Measurements from ENCODE around the gene AFAP1L1.

The AFAP1L1 gene

DNA sequence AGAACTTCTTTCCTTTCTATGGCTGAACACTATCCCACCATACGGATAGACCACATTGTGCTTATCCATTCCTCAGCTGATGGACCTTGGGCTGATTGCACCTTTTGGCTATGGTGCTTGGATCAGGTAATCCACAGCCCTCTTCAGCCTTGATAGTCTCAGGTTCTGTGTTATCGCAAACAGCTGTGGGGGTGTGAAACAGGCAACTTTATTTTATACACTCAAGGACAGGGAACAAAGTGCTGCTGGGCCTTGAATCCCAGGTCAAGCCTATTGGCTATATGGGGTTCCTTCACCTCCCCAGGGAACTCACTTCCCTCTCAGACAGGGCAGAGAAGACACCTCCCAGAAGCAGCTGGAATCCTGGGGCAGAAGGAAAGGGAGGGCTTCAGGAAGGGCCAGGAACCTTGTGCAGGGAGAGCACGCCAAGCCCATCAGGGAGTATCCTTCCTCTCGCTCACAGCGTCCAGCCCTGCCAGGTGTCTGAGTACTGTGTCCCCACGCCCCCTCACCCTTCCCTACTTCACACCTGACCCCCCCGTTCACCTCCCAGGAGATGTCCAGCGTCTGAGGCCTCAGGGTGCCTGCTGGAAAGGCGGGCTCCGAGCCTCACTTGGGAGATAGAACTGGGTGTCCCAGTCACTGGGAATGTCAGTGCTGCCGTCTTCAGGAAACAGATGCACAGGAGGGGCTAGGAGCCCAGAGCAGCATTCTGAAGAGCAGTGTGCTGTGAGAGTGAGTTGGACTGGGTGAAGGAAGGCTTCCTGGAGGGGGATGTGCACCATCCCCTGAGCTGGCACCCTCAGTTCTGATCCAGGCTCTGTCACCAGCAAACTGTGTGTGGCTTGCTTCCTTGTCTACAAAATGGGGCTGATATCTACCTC lies 32.8 kb downstream of the AFAP1L1 start:
- H3K9me3 ChIP-seq (ENCODE audit: control insufficient read depth in 5 of 5, low read length in 5 of 5), result no peaks in the 10 kb centered on the region
- H3K4me1 ChIP-seq (ENCODE audit: control insufficient read depth in 5 of 5, insufficient read depth in 5 of 5, low read length in 5 of 5), result peaks cover 5 to 75% (median 27%) of the 10 kb centered on the region in 5 donors
- H3K36me3 ChIP-seq (ENCODE audit: control insufficient read depth in 5 of 5, insufficient read depth in 5 of 5, low read length in 5 of 5), result peaks cover 6 to 39% (median 32%) of the 10 kb centered on the region in 5 donors
- H3K4me3 ChIP-seq (ENCODE audit: low read depth in 1 of 5, low read length in 5 of 5), result no peak overlapping the region
- H3K27ac ChIP-seq (ENCODE audit: low read depth, low read length), result peak overlapping the region; percentile 52
- no peaks in the 10 kb centered on the region for H3K27me3 ChIP-seq (ENCODE audit: control insufficient read depth in 5 of 5, insufficient read depth in 4 of 5, low read length in 5 of 5)
- no peak overlapping the region for H3K9ac ChIP-seq (ENCODE audit: low read length in 5 of 5)

- Histone ChIP-seq H3K4me1 (ENCODE audit: control insufficient read depth in 5 of 5, insufficient read depth in 5 of 5, low read length in 5 of 5) (peaks cover 0 to 47% (median 12%) of the 10 kb centered on the region in 5 donors), H3K9me3 (ENCODE audit: control insufficient read depth in 5 of 5, low read length in 5 of 5) (no peaks in the 10 kb centered on the region), H3K9ac (ENCODE audit: low read length in 5 of 5) (no peak overlapping the region), H3K27ac (ENCODE audit: low read depth, low read length) (no peak overlapping the region), H3K36me3 (ENCODE audit: control insufficient read depth in 5 of 5, insufficient read depth in 5 of 5, low read length in 5 of 5) (peaks cover 2 to 65% (median 50%) of the 10 kb centered on the region in 5 donors), H3K27me3 (ENCODE audit: control insufficient read depth in 5 of 5, insufficient read depth in 4 of 5, low read length in 5 of 5) (no peaks in the 10 kb centered on the region), H3K4me3 (ENCODE audit: low read depth in 1 of 5, low read length in 5 of 5) (no peak overlapping the region)
These were observed 37.7 kb downstream of the AFAP1L1 start for GRCh38 chr5:149309354-149309753.

- no peaks in the 10 kb centered on the region for H3K9me3 ChIP-seq (ENCODE audit: control insufficient read depth in 5 of 5, low read length in 5 of 5)
- H3K27ac ChIP-seq (ENCODE audit: low read depth, low read length), result no peak overlapping the region
- no peak overlapping the region for H3K4me3 ChIP-seq (ENCODE audit: low read depth in 1 of 5, low read length in 5 of 5)
- H3K27me3 ChIP-seq (ENCODE audit: control insufficient read depth in 5 of 5, insufficient read depth in 4 of 5, low read length in 5 of 5), result no peaks in the 10 kb centered on the region
- H3K4me1 ChIP-seq (ENCODE audit: control insufficient read depth in 5 of 5, insufficient read depth in 5 of 5, low read length in 5 of 5), result peaks cover 0 to 35% (median 12%) of the 10 kb centered on the region in 5 donors
- peaks cover 2 to 70% (median 56%) of the 10 kb centered on the region in 5 donors for H3K36me3 ChIP-seq (ENCODE audit: control insufficient read depth in 5 of 5, insufficient read depth in 5 of 5, low read length in 5 of 5)
- no peak overlapping the region for H3K9ac ChIP-seq (ENCODE audit: low read length in 5 of 5)
These were observed 38.8 kb downstream of the AFAP1L1 start for GRCh38 chr5:149310488-149310887.

DNA sequence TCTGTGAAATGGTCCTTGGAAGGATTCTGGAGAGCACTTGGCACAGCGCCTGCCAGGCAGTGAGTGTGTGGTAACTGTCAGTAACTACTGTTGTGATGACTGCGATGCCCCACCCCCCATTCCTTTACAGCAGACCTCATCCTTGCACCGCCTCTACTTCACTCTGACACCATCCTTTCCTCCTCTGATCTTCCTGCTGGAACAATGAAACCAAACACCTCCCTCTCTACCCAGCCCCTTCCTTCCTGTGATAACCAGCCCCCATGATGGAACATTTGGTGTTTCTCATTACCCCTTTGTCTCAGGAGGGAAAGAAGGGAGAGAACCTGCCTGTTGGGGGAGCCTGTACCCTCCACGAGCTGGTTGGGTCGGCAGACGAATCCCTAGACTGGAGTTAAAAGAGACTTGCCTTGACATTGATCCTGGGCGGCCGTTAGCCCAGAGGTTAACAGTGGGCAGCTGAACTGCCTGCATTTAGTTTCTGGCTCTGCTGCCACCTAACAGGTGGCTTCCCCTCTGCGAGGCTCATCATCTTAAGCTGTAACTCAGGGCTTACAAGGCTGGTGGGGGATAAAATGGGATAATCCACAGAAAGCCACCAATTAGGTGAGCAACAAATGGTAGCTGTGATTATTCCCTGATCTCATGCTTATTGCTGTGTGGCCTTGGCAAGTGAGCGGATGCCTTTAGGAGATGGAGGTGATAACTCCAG lies 39.4 kb downstream of the AFAP1L1 start:
- H3K27ac ChIP-seq (ENCODE audit: low read depth, low read length), result no peak overlapping the region
- H3K36me3 ChIP-seq (ENCODE audit: control insufficient read depth in 5 of 5, insufficient read depth in 5 of 5, low read length in 5 of 5), result peaks cover 2 to 70% (median 55%) of the 10 kb centered on the region in 5 donors
- H3K9ac ChIP-seq (ENCODE audit: low read length in 5 of 5), result no peak overlapping the region
- H3K9me3 ChIP-seq (ENCODE audit: control insufficient read depth in 5 of 5, low read length in 5 of 5), result no peaks in the 10 kb centered on the region
- H3K27me3 ChIP-seq (ENCODE audit: control insufficient read depth in 5 of 5, insufficient read depth in 4 of 5, low read length in 5 of 5), result no peaks in the 10 kb centered on the region
- H3K4me3 ChIP-seq (ENCODE audit: low read depth in 1 of 5, low read length in 5 of 5), result no peak overlapping the region
- H3K4me1 ChIP-seq (ENCODE audit: control insufficient read depth in 5 of 5, insufficient read depth in 5 of 5, low read length in 5 of 5), result peaks cover 0 to 30% (median 12%) of the 10 kb centered on the region in 5 donors

DNA sequence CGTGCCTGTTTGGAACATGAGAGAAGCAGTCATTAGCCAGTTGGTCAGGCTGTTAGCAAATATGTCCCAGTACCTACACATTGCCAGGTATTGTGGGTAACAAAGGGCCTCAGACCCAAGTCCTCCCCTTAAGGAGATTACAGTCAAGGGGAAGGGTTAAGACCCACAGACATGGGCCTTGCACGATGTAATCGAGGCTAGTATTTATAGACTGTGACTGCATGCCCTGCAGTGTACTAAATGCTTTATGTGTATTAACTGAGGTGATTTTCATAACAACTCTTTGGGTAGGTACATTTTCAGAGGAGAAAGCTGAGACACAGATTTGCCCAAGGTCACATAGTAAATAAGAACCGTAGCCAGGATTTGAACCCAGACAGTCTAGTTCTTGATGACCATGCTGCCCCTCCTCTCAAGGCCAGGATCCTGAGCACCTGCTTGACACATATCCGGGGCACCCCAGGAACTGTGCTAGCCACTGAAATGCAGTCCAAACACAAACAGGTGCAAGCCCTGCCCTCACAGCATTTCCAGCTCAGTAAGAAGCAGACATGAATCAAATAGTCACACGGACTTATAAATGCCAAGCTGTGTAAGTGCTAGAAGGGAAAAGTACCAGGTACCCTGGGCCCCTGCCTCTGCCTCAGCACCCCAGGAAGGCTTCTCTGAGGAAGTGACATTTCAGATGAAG lies 41.6 kb downstream of the AFAP1L1 start:
- Histone ChIP-seq H3K27ac (ENCODE audit: low read depth, low read length) (no peak overlapping the region), H3K4me3 (ENCODE audit: low read depth in 1 of 5, low read length in 5 of 5) (no peak overlapping the region), H3K9ac (ENCODE audit: low read length in 5 of 5) (no peak overlapping the region), H3K36me3 (ENCODE audit: control insufficient read depth in 5 of 5, insufficient read depth in 5 of 5, low read length in 5 of 5) (peaks cover 2 to 74% (median 55%) of the 10 kb centered on the region in 5 donors), H3K27me3 (ENCODE audit: control insufficient read depth in 5 of 5, insufficient read depth in 4 of 5, low read length in 5 of 5) (no peaks in the 10 kb centered on the region), H3K9me3 (ENCODE audit: control insufficient read depth in 5 of 5, low read length in 5 of 5) (no peaks in the 10 kb centered on the region), H3K4me1 (ENCODE audit: control insufficient read depth in 5 of 5, insufficient read depth in 5 of 5, low read length in 5 of 5) (peaks cover 0 to 21% (median 12%) of the 10 kb centered on the region in 5 donors)

DNA sequence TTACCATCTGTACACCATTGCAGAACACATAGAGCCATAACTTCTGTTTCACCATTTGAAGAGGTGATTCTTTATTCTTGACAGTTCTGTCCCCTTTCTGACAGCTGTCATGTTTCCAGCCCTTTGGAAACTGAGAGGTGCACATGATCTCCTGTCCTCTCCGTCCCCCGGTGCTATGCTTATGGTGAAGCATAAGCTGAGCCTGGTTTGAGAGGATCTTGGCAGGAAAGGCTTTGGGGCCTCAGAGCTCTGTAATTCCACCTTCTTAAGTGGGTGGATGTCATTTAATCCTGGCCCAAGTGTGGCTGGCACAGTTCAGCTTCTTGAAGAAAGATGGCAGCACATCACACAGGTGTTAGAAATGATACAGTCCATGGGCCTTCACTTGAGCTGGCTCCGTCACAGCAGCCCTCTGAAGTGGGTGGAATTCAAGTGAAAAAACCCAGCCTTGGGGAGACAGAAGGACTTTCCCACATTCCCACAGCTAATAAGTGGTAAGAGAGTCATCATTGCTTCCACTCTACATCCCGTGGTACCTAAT lies 43.0 kb downstream of the AFAP1L1 start:
- Histone ChIP-seq H3K27ac (ENCODE audit: low read depth, low read length) (no peak overlapping the region), H3K9ac (ENCODE audit: low read length in 5 of 5) (no peak overlapping the region), H3K36me3 (ENCODE audit: control insufficient read depth in 5 of 5, insufficient read depth in 5 of 5, low read length in 5 of 5) (peaks cover 2 to 80% (median 58%) of the 10 kb centered on the region in 5 donors), H3K4me3 (ENCODE audit: low read depth in 1 of 5, low read length in 5 of 5) (no peak overlapping the region), H3K4me1 (ENCODE audit: control insufficient read depth in 5 of 5, insufficient read depth in 5 of 5, low read length in 5 of 5) (peaks cover 0 to 20% (median 12%) of the 10 kb centered on the region in 5 donors), H3K9me3 (ENCODE audit: control insufficient read depth in 5 of 5, low read length in 5 of 5) (no peaks in the 10 kb centered on the region), H3K27me3 (ENCODE audit: control insufficient read depth in 5 of 5, insufficient read depth in 4 of 5, low read length in 5 of 5) (no peaks in the 10 kb centered on the region)

DNA sequence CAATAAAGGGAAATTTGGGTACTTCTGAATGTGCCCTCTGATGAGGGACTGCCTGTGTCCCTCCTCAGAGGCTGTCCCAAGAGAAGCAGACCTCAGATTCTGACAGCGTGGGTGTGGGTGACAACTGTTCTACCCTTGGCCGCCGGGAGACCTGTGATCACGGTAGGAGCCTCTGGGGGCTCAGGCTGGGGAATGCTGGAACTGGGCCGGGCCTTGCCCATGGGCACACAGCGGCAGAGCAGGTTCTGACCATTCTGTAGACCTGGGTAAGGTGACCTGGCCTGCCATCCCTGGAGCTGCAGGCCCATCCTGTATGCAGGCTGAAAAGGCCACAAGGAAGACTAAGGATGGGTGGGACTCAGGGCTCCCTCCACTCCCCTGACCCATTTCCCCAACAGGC lies 44.1 kb downstream of the AFAP1L1 start:
- Histone ChIP-seq H3K9me3 (ENCODE audit: control insufficient read depth in 5 of 5, low read length in 5 of 5) (no peaks in the 10 kb centered on the region), H3K9ac (ENCODE audit: low read length in 5 of 5) (no peak overlapping the region), H3K36me3 (ENCODE audit: control insufficient read depth in 5 of 5, insufficient read depth in 5 of 5, low read length in 5 of 5) (peaks cover 2 to 80% (median 58%) of the 10 kb centered on the region in 5 donors), H3K4me1 (ENCODE audit: control insufficient read depth in 5 of 5, insufficient read depth in 5 of 5, low read length in 5 of 5) (peaks cover 0 to 18% (median 7%) of the 10 kb centered on the region in 5 donors), H3K27ac (ENCODE audit: low read depth, low read length) (no peak overlapping the region), H3K27me3 (ENCODE audit: control insufficient read depth in 5 of 5, insufficient read depth in 4 of 5, low read length in 5 of 5) (no peaks in the 10 kb centered on the region), H3K4me3 (ENCODE audit: low read depth in 1 of 5, low read length in 5 of 5) (no peak overlapping the region)

GRCh38 chr5:149317281-149318048 lies 45.8 kb downstream of the AFAP1L1 start:
- Histone ChIP-seq H3K9me3 (ENCODE audit: control insufficient read depth in 5 of 5, low read length in 5 of 5) (no peaks in the 10 kb centered on the region), H3K9ac (ENCODE audit: low read length in 5 of 5) (no peak overlapping the region), H3K4me1 (ENCODE audit: control insufficient read depth in 5 of 5, insufficient read depth in 5 of 5, low read length in 5 of 5) (peaks cover 0 to 23% (median 13%) of the 10 kb centered on the region in 5 donors), H3K27me3 (ENCODE audit: control insufficient read depth in 5 of 5, insufficient read depth in 4 of 5, low read length in 5 of 5) (no peaks in the 10 kb centered on the region), H3K27ac (ENCODE audit: low read depth, low read length) (no peak overlapping the region), H3K36me3 (ENCODE audit: control insufficient read depth in 5 of 5, insufficient read depth in 5 of 5, low read length in 5 of 5) (peaks cover 2 to 69% (median 49%) of the 10 kb centered on the region in 5 donors), H3K4me3 (ENCODE audit: low read depth in 1 of 5, low read length in 5 of 5) (no peak overlapping the region)

GRCh38 chr5:149319174-149319573 lies 47.5 kb downstream of the AFAP1L1 start:
- H3K27ac ChIP-seq (ENCODE audit: low read depth, low read length), result no peak overlapping the region
- no peaks in the 10 kb centered on the region for H3K9me3 ChIP-seq (ENCODE audit: control insufficient read depth in 5 of 5, low read length in 5 of 5)
- peaks cover 2 to 60% (median 41%) of the 10 kb centered on the region in 5 donors for H3K36me3 ChIP-seq (ENCODE audit: control insufficient read depth in 5 of 5, insufficient read depth in 5 of 5, low read length in 5 of 5)
- peaks cover 0 to 38% (median 30%) of the 10 kb centered on the region in 5 donors for H3K4me1 ChIP-seq (ENCODE audit: control insufficient read depth in 5 of 5, insufficient read depth in 5 of 5, low read length in 5 of 5)
- no peaks in the 10 kb centered on the region for H3K27me3 ChIP-seq (ENCODE audit: control insufficient read depth in 5 of 5, insufficient read depth in 4 of 5, low read length in 5 of 5)
- H3K4me3 ChIP-seq (ENCODE audit: low read depth in 1 of 5, low read length in 5 of 5), result no peak overlapping the region
- no peak overlapping the region for H3K9ac ChIP-seq (ENCODE audit: low read length in 5 of 5)

All from subcutaneous abdominal adipose tissue (tissue), 5 donors.